HG02610 (cell line): ENCODE data around the gene HPSE2.

ENCODE experiments used
- ATAC-seq: cut with Tn5 transposase; IDR thresholded peaks from one replicate; pipeline ENCODE4 v1.9.1; 2021; ENCODE audit warnings: mild to moderate bottlenecking, moderate library complexity; ENCODE audit not compliant: unreplicated experiment

HPSE2 gene

DNA sequence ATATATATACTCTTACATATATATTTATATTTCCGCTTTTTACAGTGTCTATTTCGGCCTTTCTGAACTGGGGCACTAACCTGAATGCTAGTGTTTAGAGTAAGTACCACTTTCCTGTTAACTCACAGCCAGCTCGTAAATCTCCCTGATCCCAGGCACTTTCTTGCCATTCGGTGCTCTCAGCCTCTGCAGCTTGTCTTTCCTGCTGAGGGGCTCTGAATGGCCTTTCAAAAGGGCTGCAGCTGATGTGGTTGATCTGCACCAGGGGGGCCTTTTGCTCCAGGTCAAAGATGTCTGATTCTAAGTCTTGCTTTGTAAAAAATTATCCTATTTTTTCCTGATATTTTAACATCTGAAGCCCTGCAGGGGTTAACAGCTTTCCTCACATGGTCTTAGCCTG is 763.5 kb downstream of the HPSE2 start:
- no peak for ATAC-seq

DNA sequence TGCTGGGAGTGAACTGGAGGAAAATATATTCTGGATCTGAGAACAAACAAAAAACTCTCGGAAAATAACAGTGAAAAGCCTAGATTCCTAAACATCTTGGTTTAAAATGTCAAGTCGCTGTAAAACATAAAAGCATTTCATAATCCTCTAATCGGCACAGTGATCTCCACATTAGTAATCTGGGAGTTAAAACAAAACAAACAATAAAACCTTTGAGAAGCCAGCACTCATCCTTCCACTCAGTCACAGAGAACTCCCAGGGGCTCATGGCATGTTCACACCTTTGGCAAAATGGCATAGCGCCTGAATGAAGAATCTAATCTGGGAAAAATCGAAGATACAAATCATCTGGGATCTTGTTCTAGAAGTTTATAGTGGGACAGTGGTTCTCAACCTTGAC is 764.8 kb downstream of the HPSE2 start:
- no peak for ATAC-seq

DNA sequence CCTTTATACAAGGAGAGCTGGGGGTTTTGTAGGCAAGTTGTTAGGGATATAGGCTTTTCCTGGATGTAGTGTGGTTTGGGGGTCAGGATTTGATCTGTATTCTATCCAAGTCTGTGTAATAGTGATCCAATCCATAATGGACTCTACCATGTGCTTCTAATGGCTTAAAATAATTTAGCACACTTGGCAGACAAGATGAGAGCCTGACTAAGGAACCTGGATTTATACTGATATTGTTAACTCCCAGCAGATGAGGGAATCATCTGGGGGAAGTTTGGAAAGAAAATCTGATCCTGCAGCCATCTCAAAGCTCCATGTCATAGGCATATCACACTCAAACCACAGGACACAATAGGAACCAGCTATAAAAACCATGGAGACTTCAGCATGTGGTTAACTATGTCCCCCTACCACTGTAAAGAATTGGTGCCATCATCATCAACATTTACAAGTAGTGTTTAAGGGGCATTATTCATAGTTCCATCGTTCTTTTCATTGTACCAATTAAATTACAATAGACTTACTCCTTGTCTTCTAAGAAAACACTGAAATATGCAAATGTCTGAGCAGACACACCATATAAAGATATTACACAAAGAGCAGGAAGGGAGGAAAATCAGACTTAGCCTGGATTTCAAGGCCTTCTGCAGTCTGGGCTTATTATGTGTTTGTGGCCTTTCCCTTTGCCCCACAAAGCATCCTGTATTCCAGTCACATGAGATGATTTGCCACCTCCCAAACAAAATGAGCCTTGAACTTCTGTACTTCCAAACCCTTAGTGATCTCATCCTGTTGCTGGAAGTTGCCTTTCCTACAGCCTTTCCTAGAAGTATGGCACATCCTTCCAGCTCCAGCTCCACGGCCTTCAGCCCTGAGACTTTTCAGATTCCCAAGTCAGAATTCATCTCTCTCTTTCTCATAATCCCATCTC is 766.4 kb downstream of the HPSE2 start:
- ATAC-seq: no peak

DNA sequence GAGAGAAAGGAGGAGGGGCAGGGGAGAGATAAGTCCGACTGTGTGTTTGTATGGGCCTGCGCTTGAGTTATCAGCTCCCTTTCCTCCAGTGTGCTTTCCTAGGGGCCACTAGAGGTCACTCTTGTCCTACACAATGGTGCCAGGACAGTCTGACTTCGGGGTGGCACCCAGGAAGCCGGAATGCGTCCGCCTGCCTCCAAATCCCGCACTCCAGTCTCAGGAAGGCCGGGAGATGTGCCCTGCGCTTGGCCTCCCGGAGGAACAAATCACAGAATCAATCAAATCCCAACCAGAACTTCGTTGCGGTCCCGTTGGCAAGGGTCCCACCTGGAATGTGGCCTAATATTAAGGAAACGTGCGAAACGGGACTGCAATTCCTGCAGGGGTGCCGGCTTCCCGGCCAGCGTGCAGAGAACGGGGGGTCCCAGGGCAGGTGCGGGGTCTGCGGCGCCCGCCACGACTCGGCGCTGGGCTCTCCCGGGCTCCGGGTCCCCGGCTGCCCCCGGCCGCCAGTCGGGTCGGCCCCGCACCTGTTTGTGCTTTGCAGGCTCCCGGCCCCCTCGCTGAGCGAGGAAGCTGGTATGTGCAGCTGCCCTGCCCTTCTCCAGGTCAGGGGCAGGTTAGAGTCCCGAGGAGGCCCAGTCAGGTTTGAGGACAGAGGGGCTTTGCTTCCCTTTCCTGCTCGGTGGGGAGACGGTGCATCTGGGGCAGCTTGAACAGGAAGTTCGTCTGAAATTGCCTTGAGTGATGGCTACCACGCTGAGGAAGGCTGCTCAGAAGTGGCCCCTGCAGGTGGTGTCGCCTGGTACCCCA is 767.9 kb downstream of the HPSE2 start:
- ATAC-seq: peak; percentile 95

DNA sequence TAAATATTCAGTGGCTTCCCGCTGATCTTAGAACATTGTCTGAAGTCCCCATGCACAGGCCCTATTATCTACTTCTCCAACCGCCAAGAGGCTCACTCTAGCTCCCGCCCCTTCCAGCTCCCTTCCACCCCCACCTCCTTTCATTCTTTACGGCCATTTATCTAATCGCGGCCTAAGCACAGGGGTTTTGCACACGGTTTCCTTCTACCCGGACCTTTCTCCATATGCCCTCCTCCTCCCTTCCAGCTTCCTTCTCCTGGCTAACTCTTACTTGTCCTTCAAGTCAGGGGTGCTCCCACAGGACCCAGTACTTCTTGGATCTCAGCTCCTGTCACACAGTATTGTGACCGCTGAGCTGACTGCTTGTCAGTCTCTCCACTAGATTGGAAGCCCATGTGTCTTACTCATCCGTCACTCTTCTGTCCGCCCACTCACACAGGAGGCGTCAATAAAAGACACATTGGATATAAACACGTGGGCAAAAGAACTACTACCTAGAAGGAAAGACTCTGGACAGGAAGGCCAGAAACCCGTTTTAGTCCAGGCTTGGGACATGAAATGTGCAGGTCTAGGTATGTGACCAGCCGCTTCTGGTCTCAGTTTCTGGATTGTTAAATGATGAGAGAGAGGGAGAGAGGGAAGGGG is 768.7 kb downstream of the HPSE2 start:
- ATAC-seq: no peak

DNA sequence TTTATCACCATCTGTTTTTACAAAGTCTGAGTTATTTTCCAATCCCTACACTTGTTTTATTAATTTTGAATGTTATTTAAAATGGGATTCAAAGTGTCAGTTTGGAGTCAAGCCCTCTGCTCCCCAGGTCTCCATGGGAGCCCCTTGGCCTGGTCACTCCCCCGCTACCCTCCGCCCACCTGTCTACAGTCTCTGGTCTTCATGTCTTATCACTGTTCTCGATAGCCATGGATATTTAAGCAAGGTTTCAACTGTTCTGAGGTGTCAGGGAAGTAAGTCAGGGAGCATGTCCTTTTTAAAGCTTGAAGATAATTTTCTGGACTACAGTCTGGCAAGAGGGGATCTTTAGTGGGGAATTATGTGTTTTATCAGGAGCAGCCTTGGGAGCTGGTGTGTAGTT is 769.8 kb downstream of the HPSE2 start:
- no peak for ATAC-seq

DNA sequence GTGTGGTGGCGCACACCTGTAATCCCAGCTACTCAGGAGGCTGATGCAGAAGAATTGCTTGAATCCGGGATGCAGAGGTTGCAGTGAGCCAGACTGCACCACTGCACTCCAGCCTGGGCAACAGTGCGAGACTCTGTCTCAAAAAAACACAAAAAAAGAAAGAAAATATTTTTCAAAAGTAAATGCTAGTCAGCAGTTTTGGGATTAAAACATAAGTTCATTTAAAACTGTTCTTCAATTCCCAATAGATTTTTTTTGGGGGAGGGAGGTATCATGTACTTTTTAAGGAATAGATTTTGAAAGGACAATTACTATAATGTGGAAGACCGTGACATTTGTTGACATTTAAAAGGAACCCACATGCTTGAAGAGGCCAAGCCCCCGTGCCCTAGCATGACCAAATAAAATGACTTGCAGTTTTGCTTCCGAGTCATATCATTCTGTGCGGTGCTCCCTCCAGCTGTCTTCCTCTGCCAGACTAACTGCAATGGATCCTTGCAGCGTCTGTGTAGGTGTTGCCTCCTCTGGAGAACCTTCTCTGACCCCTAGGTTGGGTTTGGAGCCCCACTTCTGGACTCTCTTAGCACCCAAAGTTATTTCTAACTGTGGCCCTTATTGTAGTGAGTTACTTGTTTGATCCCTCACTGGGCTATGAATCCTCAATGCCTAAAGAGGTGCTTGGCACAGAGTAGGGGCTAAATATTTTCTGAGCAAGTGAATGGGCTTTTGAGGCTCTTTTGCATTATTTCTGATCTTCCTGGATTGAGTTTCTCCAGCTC is 771.5 kb downstream of the HPSE2 start:
- ATAC-seq: no peak

DNA sequence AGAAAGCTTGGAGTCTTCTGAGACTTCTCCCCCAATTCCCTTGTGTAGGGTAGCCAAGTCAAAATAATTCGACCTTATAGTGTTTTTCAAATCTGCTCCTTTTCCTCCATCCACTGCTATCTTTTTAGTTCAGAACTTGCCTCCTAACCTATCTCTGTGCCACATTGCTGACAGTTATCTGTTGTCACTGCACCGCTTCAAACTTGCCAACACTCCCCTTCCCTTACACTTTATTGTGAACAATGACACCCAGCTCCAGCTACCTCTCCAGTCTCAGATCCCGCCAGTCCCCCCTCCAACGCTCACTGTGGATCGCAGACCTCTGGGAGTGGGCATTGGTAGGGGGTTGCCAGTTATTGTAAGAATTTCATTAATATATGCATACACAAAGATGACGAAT is 772.6 kb downstream of the HPSE2 start:
- ATAC-seq: no peak

DNA sequence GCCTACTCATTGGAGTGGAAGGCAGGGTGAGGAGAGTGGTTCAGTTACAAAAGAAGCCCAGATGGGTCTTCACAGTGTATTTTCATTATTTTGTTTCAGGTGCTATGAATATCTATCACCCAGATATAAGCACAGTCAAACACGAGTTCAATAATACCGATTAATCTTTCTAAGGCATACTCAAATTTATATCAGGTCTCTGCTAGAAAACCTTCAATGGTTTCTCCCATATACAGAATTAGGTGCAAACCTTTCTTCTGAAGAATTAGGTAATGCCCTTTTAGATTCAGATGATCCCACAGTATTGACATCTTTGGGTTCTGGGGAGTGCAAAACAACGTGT is 774.2 kb downstream of the HPSE2 start:
- ATAC-seq: no peak

DNA sequence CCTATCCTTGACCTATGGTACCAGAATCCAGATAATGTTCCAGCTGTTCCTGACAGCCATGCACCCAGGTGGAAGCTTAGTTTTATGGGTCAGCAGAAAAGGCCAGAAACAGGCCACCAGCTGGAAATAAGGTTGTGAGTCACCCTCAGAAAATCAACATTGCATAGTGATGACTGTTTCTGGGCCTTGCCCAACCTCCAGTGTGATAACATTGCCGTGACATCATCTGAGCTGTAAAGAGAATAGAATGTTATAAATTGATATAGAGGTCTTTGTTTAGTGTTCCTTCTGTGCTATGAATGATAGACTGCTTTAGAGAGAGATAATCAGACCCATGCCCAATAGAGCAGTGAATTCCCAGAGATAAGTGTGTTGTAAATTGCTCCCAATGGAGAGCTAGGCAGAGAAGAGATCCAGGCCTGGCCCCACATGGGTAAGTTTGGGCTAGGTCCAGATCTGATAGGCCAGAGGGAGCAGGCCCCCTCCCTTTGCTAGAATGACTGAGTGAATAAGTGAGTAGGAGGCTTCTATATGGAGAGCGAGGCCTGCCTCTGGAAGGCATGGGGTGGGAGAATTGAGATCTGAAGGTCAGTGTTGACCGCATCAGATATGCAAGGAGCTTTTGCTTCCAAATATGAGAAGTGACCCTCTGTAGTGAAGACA is 774.7 kb downstream of the HPSE2 start:
- no peak for ATAC-seq

DNA sequence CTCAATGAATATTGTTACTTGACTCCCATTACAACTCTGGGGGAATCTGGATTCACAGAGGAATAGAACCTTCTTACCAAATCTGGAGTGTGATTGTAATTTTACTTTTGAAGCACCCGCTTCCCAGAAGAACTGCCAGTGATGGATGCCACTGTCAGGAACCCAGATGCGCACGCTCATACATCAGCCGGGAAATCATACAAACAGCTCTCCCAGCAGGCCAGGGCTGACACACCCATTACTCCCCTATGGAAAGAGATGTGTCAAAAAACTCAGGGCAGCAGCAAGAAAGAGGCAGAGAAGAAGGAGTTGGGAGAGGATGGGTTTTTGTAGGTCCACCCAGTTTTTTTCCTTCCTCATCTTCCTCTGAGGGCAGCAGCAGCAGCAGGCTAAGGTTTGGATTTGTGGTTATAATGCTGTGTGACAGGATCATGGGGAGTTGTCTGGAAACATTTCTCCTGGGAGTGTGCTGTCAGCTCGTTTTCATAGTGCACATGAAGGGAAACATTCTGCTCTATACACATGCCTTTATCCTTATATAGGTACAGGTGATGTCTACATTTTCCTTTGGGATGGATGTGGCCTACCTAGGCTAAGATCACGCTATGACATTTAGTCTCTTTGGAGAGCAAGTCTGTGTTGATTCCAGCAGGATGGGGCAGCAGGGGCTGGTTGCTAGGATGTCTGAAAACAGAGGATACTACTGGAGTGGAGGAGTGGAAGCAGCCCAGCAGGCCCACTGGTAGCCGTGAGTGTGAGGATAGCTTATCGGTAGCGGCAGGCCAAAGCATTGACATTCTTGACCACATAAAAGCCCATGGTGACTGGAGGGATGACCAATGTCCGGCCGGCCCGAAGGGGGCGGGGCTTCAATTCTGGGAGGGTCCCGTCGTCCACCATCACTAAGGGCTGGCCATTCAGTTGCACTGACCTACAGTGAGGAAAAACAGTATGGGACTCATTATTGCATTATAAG is 776.6 kb downstream of the HPSE2 start:
- no peak for ATAC-seq

DNA sequence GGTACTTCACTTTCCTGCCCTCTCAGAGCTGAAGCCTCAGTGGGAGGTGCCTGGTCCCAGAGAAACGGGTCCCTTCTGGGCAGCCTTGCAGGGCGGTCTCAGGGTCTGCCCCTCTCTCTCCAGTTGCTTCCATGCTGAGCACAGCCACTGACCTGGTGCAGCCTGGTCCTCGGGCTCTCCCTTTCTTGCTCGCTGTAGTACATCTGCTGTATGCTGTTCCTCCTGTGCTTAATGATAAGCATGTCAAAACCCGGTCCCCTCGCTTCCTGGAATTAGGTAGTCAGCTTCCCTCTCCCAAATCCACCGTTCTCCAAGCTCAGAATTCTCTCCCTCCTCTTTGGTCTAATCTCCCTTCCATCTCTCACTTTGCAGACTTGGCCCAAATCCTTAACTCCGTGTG is 777.9 kb downstream of the HPSE2 start:
- ATAC-seq: no peak

DNA sequence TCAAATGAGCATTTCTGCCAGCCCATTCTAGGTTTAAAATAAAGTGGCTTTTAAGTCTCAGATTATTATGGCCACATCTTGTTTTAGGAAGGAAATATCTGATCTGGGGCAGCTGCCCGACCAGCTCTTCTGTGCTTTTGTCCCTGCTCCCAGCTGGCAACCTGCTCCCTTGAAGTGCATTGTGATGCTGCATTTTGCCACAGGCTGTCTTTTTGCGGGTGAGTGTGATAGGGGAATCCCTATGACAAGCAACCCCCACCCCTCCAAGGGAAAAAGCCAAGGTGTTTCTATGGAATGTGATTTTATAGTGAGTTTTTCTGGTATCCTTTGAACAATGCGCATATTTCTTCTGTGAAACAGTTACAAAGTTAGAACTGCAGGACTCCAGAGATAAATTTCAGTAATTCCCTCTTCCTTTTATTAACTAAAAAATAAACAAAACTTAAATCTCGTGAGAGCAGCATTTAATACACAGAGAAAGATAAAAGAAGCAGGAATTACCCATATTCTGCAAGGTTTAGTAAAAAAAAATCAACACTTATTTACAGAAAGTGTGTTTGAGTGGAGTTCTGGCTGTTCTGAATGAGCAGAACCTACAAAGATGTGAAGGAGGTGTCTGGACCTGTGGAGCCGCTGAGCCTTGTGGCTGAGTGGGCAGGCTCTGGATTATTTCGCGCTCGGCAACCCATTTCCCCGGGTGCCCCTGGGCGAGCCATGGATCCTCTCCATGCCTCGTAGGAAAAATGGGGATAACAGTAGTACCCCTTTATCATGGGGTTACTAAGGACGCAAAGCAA is 778.8 kb downstream of the HPSE2 start:
- no peak for ATAC-seq

DNA sequence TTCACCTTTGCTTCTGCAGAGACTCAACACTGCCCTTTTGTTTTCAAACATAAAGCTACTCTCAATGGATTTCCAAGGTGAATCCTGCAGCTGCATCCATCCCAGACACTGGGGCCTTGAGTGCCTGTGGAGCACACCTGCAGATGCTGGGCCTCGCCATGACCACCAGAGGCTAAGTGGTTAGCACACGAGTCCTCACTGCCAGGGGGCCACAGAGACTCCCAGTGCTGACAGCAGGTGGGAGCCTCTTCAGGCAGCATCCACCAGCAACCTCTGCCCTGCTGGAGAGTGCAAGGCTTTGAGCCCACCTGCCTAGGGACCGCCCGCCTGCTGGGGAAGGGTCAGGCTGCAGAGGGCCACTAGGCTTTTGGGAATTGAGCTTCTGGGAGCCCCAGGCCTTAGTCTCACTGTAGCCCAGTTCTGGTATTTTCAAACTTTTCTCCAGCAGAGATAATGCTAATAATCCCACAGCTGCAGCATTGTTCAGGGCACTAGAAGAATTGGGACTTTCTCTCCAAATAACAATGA is 779.5 kb downstream of the HPSE2 start:
- ATAC-seq: no peak

DNA sequence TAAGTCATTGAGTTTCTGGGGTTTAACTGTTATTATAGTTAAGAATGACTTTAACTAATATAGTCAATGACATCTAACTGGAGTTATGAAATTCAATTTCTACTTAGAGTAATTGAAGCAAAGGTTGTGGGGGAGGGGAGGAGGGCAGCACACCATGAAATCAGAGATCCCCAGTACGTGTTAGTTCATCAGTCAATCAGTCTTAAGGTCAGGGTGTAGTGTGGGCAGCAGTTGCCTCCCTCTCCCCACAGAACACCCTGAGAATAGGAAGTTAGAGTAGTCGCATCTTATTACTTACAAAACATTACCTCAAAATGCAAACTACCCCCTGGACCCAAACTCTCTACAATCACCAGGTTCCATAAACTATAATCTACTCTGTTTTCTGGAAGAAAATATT is 781.9 kb downstream of the HPSE2 start:
- ATAC-seq: no peak

DNA sequence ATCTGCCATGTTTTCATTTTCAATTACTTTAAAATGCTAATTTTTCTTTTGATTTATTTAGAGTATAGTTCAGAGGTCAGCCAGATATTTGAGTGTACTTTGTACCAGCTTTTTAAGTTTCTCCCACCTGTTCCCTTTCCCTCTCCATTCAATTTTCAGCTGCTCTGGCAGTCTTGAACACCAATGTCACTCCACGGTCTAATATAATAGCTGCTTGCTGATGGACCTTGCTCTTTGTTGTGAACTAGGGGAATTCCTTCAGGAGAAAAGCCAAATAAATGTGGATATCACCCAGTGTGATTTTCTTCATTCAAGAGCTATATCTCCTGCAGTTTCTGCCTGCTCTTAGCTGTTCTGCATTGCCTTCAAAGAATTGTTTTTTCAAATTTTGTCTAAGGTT is 785.0 kb downstream of the HPSE2 start:
- no peak for ATAC-seq

DNA sequence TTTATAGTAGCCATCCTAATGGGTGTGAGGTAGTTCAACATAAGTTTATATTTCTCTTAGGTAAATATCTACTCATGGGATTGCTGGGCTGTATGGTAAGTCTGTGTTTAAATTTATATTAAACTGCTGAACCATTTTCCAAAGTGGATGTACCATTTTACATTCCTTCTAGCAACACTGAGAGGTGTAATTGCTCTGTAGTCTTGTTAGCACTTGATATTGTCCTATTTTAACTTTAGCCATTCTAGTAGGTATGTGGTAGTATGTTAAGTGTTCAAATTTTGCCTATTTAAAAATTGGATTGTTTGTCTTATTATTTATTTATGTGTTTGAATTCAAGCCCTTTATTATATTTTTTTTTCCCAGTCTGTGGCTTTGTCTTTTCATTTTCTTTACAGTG is 786.4 kb downstream of the HPSE2 start:
- no peak for ATAC-seq

DNA sequence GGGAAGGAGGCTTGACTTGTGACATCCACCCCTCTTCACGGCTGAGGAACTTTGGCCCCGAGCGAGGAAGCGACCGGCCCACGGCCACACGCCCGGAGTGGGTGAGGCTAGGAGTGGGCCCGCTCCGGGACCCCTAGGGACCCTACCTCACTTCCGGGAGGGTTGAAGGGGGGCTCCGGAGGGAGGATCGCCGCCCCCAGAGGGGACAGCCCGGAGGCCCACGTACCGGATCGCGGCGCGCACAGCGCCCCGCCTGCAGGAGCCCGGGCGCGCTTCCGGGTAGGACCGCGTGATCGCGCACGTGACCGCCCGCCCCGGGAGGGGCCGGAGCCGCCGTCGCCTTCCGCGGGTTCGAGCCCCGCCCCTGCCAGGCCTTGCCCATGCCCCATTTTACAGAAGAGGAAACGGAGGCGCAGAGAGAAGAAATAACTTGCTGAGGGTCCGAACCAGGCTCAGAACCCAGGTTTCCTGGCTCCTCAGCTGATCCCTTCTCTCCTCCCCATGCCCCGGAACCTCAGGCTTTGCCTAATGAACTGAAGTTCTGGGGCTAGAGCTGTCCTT is 788.9 kb downstream of the HPSE2 start, which contains the start of gene HPS1:
TSS of gene HPS1 (minus strand) at position 275 of the 561 bp plus-strand sequence. CDS start 3,695 bp downstream, outside the sequence.
- ATAC-seq: peak; percentile 91
